Measurements from ENCODE around the gene SH3BGR.

The SH3BGR gene

DNA sequence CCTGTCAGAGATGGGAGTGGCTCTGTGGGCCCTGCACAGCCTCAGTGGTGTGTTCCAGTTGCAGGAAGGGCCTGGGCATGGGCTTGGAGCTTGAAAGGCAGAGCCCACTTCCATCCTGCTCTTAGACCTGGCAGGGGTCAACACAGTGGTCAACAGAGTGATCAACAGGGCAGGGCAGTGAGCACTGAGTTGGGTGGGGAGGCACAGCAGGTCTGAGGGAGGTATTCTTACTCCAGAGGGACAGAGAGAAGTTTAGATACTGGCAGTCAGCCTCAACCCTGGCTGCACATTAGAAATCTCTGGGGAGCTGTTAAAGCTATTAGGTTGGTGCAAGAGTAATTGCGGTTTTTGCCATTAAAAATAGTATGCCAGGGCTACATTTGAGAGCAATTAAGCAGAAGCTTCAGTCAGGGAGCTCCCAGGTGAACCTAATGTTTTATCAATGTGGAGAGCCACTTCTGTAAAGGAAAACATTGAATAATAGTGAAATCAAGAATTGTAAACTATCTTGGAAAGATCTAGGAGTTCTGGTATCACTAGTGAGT is 37.7 kb downstream of the SH3BGR start:
- ATAC-seq (ENCODE audit: low read depth), result no peak
- Histone ChIP-seq H3K9me3 (ENCODE audit: severe bottlenecking) (no peaks in the 10 kb centered on the region), H3K27me3 (ENCODE audit: insufficient read depth, poor library complexity, severe bottlenecking) (no peaks in the 10 kb centered on the region), H3K27ac (ENCODE audit: poor library complexity, severe bottlenecking) (no peak overlapping the region), H3K4me1 (ENCODE audit: insufficient read depth, poor library complexity, severe bottlenecking) (no peaks in the 10 kb centered on the region), H3K4me3 (ENCODE audit: severe bottlenecking) (no peak overlapping the region), H3K36me3 (ENCODE audit: low read depth) (no peaks in the 10 kb centered on the region)
- DNase-seq (ENCODE audit: low spot score), result no peak
- TF ChIP-seq, protein P1, sequence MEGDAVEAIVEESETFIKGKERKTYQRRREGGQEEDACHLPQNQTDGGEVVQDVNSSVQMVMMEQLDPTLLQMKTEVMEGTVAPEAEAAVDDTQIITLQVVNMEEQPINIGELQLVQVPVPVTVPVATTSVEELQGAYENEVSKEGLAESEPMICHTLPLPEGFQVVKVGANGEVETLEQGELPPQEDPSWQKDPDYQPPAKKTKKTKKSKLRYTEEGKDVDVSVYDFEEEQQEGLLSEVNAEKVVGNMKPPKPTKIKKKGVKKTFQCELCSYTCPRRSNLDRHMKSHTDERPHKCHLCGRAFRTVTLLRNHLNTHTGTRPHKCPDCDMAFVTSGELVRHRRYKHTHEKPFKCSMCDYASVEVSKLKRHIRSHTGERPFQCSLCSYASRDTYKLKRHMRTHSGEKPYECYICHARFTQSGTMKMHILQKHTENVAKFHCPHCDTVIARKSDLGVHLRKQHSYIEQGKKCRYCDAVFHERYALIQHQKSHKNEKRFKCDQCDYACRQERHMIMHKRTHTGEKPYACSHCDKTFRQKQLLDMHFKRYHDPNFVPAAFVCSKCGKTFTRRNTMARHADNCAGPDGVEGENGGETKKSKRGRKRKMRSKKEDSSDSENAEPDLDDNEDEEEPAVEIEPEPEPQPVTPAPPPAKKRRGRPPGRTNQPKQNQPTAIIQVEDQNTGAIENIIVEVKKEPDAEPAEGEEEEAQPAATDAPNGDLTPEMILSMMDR (IDR thresholded peaks at IDR 0.05; ENCODE audit: poor library complexity, severe bottlenecking), result no peak

DNA sequence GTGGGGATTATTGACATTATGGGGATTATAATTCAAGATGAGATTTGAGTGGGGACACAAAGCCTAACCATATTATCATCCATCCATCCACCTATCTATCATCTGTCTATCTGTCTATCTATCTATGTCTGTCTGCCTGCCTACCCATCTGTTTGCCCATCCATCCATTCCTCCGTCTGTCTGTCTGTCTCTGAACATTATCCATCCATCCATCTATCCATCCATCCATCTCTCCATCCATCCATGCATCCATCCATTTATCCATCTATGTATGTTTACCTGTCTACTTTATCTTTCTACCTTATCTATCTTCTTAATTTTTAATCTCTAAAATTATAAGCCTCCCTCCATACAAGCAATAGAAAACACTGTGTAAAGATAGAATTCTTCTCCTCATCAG is 47.4 kb downstream of the SH3BGR start:
- ATAC-seq (ENCODE audit: low read depth) (no peak), DNase-seq (ENCODE audit: low spot score) (no peak)
- TF ChIP-seq, protein P1 (IDR thresholded peaks at IDR 0.05; ENCODE audit: poor library complexity, severe bottlenecking), result no peak
- no peak overlapping the region for H3K27ac ChIP-seq (ENCODE audit: poor library complexity, severe bottlenecking)
- H3K4me1 ChIP-seq (ENCODE audit: insufficient read depth, poor library complexity, severe bottlenecking), result no peaks in the 10 kb centered on the region
- H3K36me3 ChIP-seq (ENCODE audit: low read depth), result no peaks in the 10 kb centered on the region
- H3K27me3 ChIP-seq (ENCODE audit: insufficient read depth, poor library complexity, severe bottlenecking), result no peaks in the 10 kb centered on the region
- no peaks in the 10 kb centered on the region for H3K9me3 ChIP-seq (ENCODE audit: severe bottlenecking)
- no peak overlapping the region for H3K4me3 ChIP-seq (ENCODE audit: severe bottlenecking)

DNA sequence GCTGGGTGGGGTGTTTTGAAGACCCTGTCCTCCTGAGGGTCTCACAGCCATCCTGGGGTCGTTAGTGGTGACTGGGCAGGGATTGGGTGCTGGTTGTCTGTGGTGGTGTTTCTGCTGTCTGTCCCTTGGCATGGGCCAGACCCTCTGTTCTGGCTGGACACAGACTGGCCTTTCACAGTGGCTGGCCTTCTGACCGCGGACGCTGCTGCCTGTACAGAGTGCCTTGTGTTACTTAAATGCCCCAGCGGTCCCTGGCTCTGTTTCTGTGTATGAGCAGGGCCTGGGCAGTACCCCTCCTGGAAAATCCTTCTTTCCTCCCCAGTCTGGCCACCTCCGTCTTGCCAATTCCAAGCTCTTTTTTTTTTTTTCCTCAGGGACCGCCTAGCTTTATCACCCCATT is 50.9 kb downstream of the SH3BGR start:
- TF ChIP-seq, protein P1 (IDR thresholded peaks at IDR 0.05; ENCODE audit: poor library complexity, severe bottlenecking), result no peak
- H3K36me3 ChIP-seq (ENCODE audit: low read depth), result no peaks in the 10 kb centered on the region
- H3K4me1 ChIP-seq (ENCODE audit: insufficient read depth, poor library complexity, severe bottlenecking), result no peaks in the 10 kb centered on the region
- no peak for DNase-seq (ENCODE audit: low spot score)
- no peak overlapping the region for H3K4me3 ChIP-seq (ENCODE audit: severe bottlenecking)
- no peaks in the 10 kb centered on the region for H3K9me3 ChIP-seq (ENCODE audit: severe bottlenecking)
- no peak overlapping the region for H3K27ac ChIP-seq (ENCODE audit: poor library complexity, severe bottlenecking)
- ATAC-seq (ENCODE audit: low read depth), result no peak
- no peaks in the 10 kb centered on the region for H3K27me3 ChIP-seq (ENCODE audit: insufficient read depth, poor library complexity, severe bottlenecking)

DNA sequence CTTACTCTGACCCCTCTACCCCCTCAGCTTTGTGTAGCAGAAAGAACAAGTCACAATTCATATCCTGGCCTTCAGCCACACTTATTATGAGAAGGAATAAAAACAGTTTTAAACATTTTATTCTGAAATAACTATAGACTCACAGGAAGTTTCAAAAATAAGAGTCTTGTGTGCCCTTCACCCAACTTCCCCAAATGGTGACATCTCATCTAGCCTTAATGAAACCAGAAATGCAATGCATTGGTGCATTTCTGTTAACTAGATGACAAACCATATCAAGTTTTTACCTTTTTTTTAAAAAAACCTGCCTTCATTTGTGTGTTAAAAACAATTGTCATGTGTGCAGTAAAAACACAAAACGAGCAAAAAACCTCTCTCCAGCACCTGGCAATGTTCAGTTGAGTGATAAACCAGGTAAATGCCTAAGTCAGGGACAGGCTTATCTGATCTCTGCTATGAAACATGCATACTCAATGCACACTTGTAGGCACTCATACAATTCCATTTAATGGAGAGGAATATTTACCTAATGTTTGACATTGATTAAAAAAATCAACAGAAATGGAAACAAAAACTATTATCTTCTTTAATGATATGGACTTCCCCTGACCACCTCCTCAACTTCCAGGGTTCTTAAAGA is 51.5 kb downstream of the SH3BGR start:
- Histone ChIP-seq H3K36me3 (ENCODE audit: low read depth) (no peaks in the 10 kb centered on the region), H3K4me1 (ENCODE audit: insufficient read depth, poor library complexity, severe bottlenecking) (no peaks in the 10 kb centered on the region), H3K9me3 (ENCODE audit: severe bottlenecking) (no peaks in the 10 kb centered on the region), H3K27me3 (ENCODE audit: insufficient read depth, poor library complexity, severe bottlenecking) (no peaks in the 10 kb centered on the region), H3K27ac (ENCODE audit: poor library complexity, severe bottlenecking) (no peak overlapping the region), H3K4me3 (ENCODE audit: severe bottlenecking) (no peak overlapping the region)
- TF ChIP-seq, protein P1 (IDR thresholded peaks at IDR 0.05; ENCODE audit: poor library complexity, severe bottlenecking), result no peak
- DNase-seq (ENCODE audit: low spot score), result no peak
- ATAC-seq (ENCODE audit: low read depth), result no peak

DNA sequence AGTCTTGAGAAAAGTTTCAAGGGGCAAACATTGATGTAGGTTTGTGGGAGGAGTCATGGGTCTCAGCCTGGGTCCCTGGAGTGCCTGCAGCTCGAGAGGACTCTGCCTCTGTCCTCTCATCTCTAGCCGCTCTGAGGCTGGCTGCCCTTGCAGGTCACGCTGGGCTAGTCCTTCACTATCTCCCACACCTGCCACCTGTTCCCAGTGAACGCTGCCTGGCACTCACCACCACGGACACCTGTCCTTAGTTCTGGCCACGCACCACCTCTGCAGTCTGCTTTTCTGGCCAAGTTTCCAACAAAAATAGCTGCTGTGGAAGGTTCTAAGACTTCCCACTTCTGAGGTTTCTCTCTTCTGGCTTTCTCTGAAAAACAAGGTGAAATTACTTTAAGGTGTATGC is 52.5 kb downstream of the SH3BGR start:
- H3K27ac ChIP-seq (ENCODE audit: poor library complexity, severe bottlenecking), result no peak overlapping the region
- TF ChIP-seq, protein P1 (IDR thresholded peaks at IDR 0.05; ENCODE audit: poor library complexity, severe bottlenecking), result no peak
- no peaks in the 10 kb centered on the region for H3K36me3 ChIP-seq (ENCODE audit: low read depth)
- H3K4me1 ChIP-seq (ENCODE audit: insufficient read depth, poor library complexity, severe bottlenecking), result no peaks in the 10 kb centered on the region
- DNase-seq (ENCODE audit: low spot score), result no peak
- no peak overlapping the region for H3K4me3 ChIP-seq (ENCODE audit: severe bottlenecking)
- no peaks in the 10 kb centered on the region for H3K9me3 ChIP-seq (ENCODE audit: severe bottlenecking)
- no peaks in the 10 kb centered on the region for H3K27me3 ChIP-seq (ENCODE audit: insufficient read depth, poor library complexity, severe bottlenecking)
- ATAC-seq (ENCODE audit: low read depth), result no peak
